Omental fat pad (tissue), 4 donors: Measurements from ENCODE around the gene IL13. TPM values are rescaled to one million over a fixed set of nuclear protein-coding genes. Genes with fewer than 3 reads are reported as not detected.

Source experiments
- ATAC-seq: fragments of 150-250 bp; one replicate; pipeline ENCODE4 v1.9.1; 2016; ENCODE audit warnings: mild to moderate bottlenecking, moderate library complexity; ENCODE audit not compliant: low FRiP score
- DNase-seq: peaks from one replicate; pipeline ENCODE4 v3.0.0-alpha.2; 2019; ENCODE audit warnings: low spot score
- total RNA-seq, 4 donors: library from RNA; depleted of rRNA; stranded (reverse); fragments of >200 nt; gene quantifications; one replicate each; pipeline ENCODE4 v1.1.0, GENCODE V29; 2016
- TF ChIP-seq, protein P1 (sequence below), 3 donors: fragments of 450-650 bp; IDR thresholded peaks; one replicate each; pipeline ENCODE4 v1.5.1; 2016 to 2017; ENCODE audit warnings: antibody characterized with exemption in 3 of 3, mild to moderate bottlenecking in 3 of 3, moderate library complexity in 2 of 3

IL13 gene
- total RNA-seq, 4 donors from 2014 or later, result 0.24 to 1.1 TPM; not detected in 2

DNA sequence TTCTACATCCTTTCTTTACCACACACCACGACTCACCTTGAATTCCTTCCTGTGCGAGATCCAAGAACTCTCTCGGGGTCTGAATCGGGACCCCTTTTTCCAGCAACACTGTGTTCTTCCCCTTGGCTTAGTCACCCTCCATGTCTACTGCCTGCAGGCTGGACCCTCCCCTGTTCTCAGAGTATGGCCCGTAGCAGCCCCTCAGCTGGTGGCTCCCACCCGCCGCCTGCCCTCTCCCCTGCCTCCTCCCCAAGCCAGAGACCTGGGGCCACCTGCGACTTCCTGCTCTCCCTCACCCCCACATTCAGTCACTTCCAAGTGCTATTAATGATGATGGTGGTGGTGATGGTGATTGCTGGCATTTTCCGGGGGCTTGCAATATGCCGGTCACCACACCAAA, 9.3 kb downstream of the IL13 start:
- DNase-seq (no peak), ATAC-seq (no peak)
- TF ChIP-seq, protein P1, sequence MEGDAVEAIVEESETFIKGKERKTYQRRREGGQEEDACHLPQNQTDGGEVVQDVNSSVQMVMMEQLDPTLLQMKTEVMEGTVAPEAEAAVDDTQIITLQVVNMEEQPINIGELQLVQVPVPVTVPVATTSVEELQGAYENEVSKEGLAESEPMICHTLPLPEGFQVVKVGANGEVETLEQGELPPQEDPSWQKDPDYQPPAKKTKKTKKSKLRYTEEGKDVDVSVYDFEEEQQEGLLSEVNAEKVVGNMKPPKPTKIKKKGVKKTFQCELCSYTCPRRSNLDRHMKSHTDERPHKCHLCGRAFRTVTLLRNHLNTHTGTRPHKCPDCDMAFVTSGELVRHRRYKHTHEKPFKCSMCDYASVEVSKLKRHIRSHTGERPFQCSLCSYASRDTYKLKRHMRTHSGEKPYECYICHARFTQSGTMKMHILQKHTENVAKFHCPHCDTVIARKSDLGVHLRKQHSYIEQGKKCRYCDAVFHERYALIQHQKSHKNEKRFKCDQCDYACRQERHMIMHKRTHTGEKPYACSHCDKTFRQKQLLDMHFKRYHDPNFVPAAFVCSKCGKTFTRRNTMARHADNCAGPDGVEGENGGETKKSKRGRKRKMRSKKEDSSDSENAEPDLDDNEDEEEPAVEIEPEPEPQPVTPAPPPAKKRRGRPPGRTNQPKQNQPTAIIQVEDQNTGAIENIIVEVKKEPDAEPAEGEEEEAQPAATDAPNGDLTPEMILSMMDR (IDR thresholded peaks at IDR 0.05), result no peak

DNA sequence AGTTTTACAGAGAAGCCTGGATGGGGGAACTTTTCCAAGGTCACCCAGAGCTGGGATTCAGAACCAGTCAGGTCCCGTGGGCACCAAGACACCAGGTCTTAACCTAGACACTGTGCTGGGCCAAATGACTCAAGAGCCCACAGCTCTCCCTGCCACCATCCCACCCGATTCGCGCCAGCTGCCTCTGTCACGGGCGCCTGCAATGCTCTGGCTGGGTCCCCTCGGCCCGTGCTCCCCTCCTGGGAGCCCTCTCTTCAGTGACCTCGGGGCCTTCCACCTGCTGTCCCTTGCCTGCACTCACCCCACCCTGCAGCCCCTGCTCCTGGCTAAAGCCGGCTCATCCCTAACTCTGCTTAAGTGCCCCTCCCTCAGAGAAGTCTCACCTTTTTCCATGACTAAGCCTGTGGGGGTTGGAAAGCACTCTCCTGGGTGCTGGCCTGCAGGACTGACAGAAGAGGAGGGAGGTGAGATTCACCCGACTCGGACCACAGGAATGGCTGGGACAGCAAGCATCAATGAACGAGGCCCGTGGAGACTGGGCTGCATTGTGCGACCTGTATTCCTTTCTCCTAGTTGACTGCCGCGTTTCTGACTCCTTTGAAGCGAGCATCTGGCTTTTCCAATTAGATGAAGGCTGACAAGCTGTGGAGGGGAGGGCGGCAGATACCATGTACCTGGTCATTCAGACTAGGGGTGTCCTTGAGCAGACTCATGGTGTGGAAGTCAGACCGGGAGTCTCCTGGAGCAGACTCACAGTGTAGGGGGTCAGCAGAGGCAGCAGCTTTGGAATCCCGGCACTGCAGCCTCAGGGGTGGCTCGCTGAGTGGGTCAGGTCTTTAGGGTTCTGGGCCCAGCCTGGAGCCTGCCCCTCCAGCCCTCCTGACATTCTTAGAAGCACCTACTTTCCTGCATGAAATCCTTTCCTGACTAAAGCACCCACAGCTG, 10.1 kb downstream of the IL13 start:
- no peak for DNase-seq
- TF ChIP-seq, protein P1 (IDR thresholded peaks at IDR 0.05), result no peak
- no peak for ATAC-seq

DNA sequence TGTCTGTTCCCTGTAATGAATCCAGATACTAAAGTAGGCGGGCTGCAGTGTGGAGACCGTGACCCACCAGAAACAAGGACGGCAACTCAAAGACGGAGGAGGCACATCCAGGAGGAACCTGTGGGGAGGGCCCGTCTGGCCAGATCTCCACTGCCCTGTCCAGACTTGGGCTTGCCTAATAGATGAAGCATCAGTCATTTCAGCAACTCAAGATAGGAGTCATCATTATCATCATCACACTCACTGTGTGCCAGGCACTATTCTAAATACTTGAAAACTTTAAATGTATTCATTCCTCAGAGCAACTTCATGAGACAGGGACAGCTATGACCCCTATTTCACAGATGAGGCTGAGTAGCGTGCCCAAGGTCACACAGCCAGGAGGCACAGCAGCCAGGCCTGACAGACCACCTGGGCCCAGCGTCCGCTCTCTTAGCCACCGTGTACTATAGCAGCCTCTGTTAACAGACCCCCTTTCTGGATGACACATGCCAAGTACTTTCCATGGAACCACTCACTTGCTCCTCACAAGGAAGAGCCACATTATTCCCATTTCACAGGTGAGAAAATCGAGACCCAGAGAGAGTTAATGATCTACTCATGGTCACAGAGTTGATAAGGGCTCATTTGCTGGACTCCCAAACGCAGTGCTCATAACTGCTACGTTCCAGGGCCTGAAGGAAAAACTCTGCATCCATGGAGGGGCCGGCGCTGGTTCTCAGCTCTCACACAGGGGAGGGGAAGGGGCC, 10.9 kb downstream of the IL13 start:
- ATAC-seq (peak; percentile 63), DNase-seq (no peak)
- TF ChIP-seq, protein P1 (IDR thresholded peaks at IDR 0.05), result no peak

DNA sequence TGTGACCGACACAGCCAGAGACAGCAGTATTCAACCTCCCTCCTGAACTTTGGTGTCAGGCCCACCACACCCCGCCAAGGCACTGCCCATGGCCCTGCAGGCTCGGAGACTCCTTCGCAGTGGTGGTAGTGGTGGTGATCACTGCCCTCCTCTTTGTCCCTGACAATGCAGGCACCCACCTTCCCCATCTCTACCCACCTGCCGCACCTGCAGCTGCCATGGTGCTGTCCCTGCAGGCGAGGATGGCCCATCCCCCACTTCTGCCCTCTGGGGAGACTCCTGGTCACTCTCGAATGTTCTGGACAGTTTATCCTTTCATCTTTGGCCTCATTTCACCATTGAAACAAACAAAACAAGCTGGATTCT, 11.5 kb downstream of the IL13 start:
- no peak for ATAC-seq
- no peak for DNase-seq
- TF ChIP-seq, protein P1 (IDR thresholded peaks at IDR 0.05), result no peak

DNA sequence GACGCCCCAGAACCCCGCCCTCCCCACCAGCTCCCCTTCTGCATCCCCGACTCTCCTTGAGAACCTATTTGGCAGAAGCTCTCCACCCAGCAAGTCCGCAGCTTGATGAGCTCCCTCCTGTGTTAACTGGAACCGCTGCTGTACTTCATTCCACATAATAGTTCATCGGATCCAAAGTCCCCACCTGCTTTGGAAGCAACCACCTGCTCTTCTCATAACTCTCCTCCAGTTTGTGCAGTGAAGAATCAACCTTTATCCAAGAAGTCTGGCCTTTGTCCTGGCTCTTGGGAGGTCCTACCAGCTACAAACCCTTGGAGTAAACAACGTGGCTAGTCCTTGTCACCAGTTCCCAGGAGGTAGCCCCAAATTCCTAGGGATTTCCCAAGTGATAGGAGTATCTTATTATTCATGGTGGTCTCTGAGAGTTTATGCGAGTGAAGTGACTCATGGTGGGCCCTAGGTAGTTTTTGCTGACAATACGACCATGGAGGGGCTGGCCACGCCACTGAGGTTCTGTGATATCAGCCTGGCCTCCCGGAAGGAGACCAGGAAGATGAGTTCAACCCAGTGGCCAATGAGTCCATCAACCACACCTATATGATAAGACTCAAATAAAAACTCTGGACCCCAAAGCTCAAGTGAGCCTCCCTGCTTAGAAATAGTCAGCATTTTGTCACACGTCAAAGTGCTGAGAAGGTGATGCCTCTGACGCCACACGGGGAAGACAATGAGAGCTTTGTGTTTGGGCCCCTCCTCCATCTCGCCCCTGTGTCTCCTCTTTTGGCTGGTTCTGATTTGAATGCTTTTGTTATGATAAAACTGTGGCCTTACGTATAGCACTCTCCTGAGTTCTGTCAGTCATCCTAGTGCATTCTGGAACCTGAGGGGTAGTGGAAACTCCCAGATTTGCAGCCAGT, 12.3 kb downstream of the IL13 start:
- TF ChIP-seq, protein P1 (IDR thresholded peaks at IDR 0.05), result no peak
- no peak for DNase-seq
- ATAC-seq, result no peak

DNA sequence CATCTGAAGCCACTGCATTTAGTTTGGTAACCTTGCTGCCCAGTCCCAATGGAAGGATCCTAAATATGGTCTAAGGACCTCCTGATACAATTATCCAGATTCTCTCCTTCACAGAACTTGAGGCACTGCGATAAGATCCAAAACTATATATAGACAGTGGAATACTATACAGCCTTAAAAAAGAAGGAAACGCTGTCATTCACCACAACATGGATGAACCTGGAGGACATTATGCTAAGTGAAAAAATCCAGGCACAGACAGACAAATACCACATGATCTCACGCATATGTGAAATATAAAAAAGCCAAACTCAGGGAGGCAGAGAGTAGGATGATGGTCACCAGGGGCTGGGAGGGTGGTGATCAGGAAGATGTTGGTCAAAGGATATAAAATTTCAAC, 13.0 kb downstream of the IL13 start:
- TF ChIP-seq, protein P1 (IDR thresholded peaks at IDR 0.05), result no peak
- DNase-seq (no peak), ATAC-seq (no peak)
